ENCODE measurements around the gene OTOG.
"Not testable (repeated sequence)": the region's sequence is repeated elsewhere in the genome, so short reads cannot be mapped to it uniquely, and the experiment has no call there.

The OTOG gene

GRCh38 chr11:17609291-17610084 lies 62.4 kb downstream of the OTOG start:
- Histone ChIP-seq H3K9me3 (ENCODE audit: control insufficient read depth, insufficient read depth, low read length) (no peaks in the 10 kb centered on the region), H3K36me3 (ENCODE audit: insufficient read depth, low read length) (no peaks in the 10 kb centered on the region), H3K9ac (ENCODE audit: low read depth, low read length) (no peak overlapping the region)

GRCh38 chr11:17610085-17610894 lies 63.2 kb downstream of the OTOG start:
- Histone ChIP-seq H3K36me3 (ENCODE audit: insufficient read depth, low read length) (no peaks in the 10 kb centered on the region), H3K9ac (ENCODE audit: low read depth, low read length) (no peak overlapping the region), H3K9me3 (ENCODE audit: control insufficient read depth, insufficient read depth, low read length) (no peaks in the 10 kb centered on the region), H3K4me1 (ENCODE audit: insufficient read depth, low read length) (no peaks in the 10 kb centered on the region)

More at GRCh38 chr11:17609291-17610084, 62.4 kb downstream of the OTOG start:
- no peaks in the 10 kb centered on the region for H3K4me1 ChIP-seq (ENCODE audit: insufficient read depth, low read length)

GRCh38 chr11:17611049-17611448 lies 64.0 kb downstream of the OTOG start:
- Histone ChIP-seq H3K36me3 (ENCODE audit: insufficient read depth, low read length) (no peaks in the 10 kb centered on the region), H3K4me1 (ENCODE audit: insufficient read depth, low read length) (no peaks in the 10 kb centered on the region), H3K9me3 (ENCODE audit: control insufficient read depth, insufficient read depth, low read length) (no peaks in the 10 kb centered on the region), H3K9ac (ENCODE audit: low read depth, low read length) (no peak overlapping the region)

- Histone ChIP-seq H3K4me1 (ENCODE audit: insufficient read depth, low read length) (no peaks in the 10 kb centered on the region), H3K36me3 (ENCODE audit: insufficient read depth, low read length) (no peaks in the 10 kb centered on the region), H3K9me3 (ENCODE audit: control insufficient read depth, insufficient read depth, low read length) (no peaks in the 10 kb centered on the region), H3K9ac (ENCODE audit: low read depth, low read length) (no peak overlapping the region)
Measured at GRCh38 chr11:17611503-17612220, 64.6 kb downstream of the OTOG start.

GRCh38 chr11:17612221-17613188 lies 65.4 kb downstream of the OTOG start:
- Histone ChIP-seq H3K9ac (ENCODE audit: low read depth, low read length) (no peak overlapping the region), H3K4me1 (ENCODE audit: insufficient read depth, low read length) (no peaks in the 10 kb centered on the region), H3K9me3 (ENCODE audit: control insufficient read depth, insufficient read depth, low read length) (no peaks in the 10 kb centered on the region), H3K36me3 (ENCODE audit: insufficient read depth, low read length) (no peaks in the 10 kb centered on the region)

- Histone ChIP-seq H3K4me1 (ENCODE audit: insufficient read depth, low read length) (no peaks in the 10 kb centered on the region), H3K9me3 (ENCODE audit: control insufficient read depth, insufficient read depth, low read length) (no peaks in the 10 kb centered on the region), H3K9ac (ENCODE audit: low read depth, low read length) (no peak overlapping the region), H3K36me3 (ENCODE audit: insufficient read depth, low read length) (no peaks in the 10 kb centered on the region)
Measured at GRCh38 chr11:17613428-17613962, 66.4 kb downstream of the OTOG start.

- Histone ChIP-seq H3K4me1 (ENCODE audit: insufficient read depth, low read length) (no peaks in the 10 kb centered on the region), H3K9ac (ENCODE audit: low read depth, low read length) (no peak overlapping the region), H3K36me3 (ENCODE audit: insufficient read depth, low read length) (no peaks in the 10 kb centered on the region), H3K9me3 (ENCODE audit: control insufficient read depth, insufficient read depth, low read length) (no peaks in the 10 kb centered on the region)
Measured at GRCh38 chr11:17613983-17614382, 66.9 kb downstream of the OTOG start.

- H3K4me1 ChIP-seq (ENCODE audit: insufficient read depth, low read length); H3K9ac ChIP-seq (ENCODE audit: low read depth, low read length); H3K9me3 ChIP-seq (ENCODE audit: control insufficient read depth, insufficient read depth, low read length); H3K36me3 ChIP-seq (ENCODE audit: insufficient read depth, low read length): not testable (repeated sequence)
Measured at GRCh38 chr11:17622711-17623110, 75.7 kb downstream of the OTOG start.

- Histone ChIP-seq H3K9me3 (ENCODE audit: control insufficient read depth, insufficient read depth, low read length) (no peaks in the 10 kb centered on the region), H3K4me1 (ENCODE audit: insufficient read depth, low read length) (no peaks in the 10 kb centered on the region), H3K36me3 (ENCODE audit: insufficient read depth, low read length) (no peaks in the 10 kb centered on the region), H3K9ac (ENCODE audit: low read depth, low read length) (no peak overlapping the region)
Measured at GRCh38 chr11:17629113-17629512, 82.1 kb downstream of the OTOG start.

GRCh38 chr11:17630936-17631335 lies 83.9 kb downstream of the OTOG start:
- Histone ChIP-seq H3K4me1 (ENCODE audit: insufficient read depth, low read length) (no peaks in the 10 kb centered on the region), H3K36me3 (ENCODE audit: insufficient read depth, low read length) (no peaks in the 10 kb centered on the region), H3K9ac (ENCODE audit: low read depth, low read length) (no peak overlapping the region), H3K9me3 (ENCODE audit: control insufficient read depth, insufficient read depth, low read length) (no peaks in the 10 kb centered on the region)

GRCh38 chr11:17631702-17632365 lies 84.8 kb downstream of the OTOG start:
- H3K4me1 ChIP-seq (ENCODE audit: insufficient read depth, low read length) = no peaks in the 10 kb centered on the region
- no peak overlapping the region for H3K9ac ChIP-seq (ENCODE audit: low read depth, low read length)
- no peaks in the 10 kb centered on the region for H3K9me3 ChIP-seq (ENCODE audit: control insufficient read depth, insufficient read depth, low read length)
- no peaks in the 10 kb centered on the region for H3K36me3 ChIP-seq (ENCODE audit: insufficient read depth, low read length)

GRCh38 chr11:17633279-17633986 lies 86.4 kb downstream of the OTOG start:
- Histone ChIP-seq H3K36me3 (ENCODE audit: insufficient read depth, low read length) (no peaks in the 10 kb centered on the region), H3K9ac (ENCODE audit: low read depth, low read length) (no peak overlapping the region), H3K4me1 (ENCODE audit: insufficient read depth, low read length) (no peaks in the 10 kb centered on the region), H3K9me3 (ENCODE audit: control insufficient read depth, insufficient read depth, low read length) (no peaks in the 10 kb centered on the region)
